Thyroid gland (tissue), 4 donors: Measurements from ENCODE around the gene RYR3. TPM values are rescaled to one million over a fixed set of nuclear protein-coding genes. Genes with fewer than 3 reads are reported as not detected.

ENCODE experiments used
- DNase-seq, 2 donors: peaks; one replicate each; pipeline ENCODE4 v3.0.0-alpha.2; 2019
- H3K27ac ChIP-seq, 3 donors: fragments of 200-600 bp; sonication (generic); 1 replicate in 2 of 3; 2 replicates in 1 of 3; pipeline ENCODE4 v1.5.1; 2016 to 2019; ENCODE audit warnings: mild to moderate bottlenecking in 1 of 3, moderate library complexity in 1 of 3
- H3K27me3 ChIP-seq: fragments of 200-600 bp; sonication (generic); one replicate; pipeline ENCODE4 v1.5.1; 2019
- H3K36me3 ChIP-seq, 2 donors: fragments of 200-600 bp; sonication (generic); one replicate each; pipeline ENCODE4 v1.5.1; 2016 to 2019
- H3K4me1 ChIP-seq, 2 donors: fragments of 200-600 bp; sonication (generic); one replicate each; pipeline ENCODE4 v1.5.1; 2017 to 2019
- H3K4me3 ChIP-seq, 3 donors: fragments of 200-600 bp; sonication (generic); replicated peaks in 1 of 3; 1 replicate in 2 of 3; 2 replicates in 1 of 3; pipeline ENCODE4 v1.5.1; 2016; ENCODE audit warnings: mild to moderate bottlenecking in 1 of 3
- H3K9me3 ChIP-seq: fragments of 200-600 bp; sonication (generic); one replicate; pipeline ENCODE4 v1.5.1; 2017
- POLR2A ChIP-seq, 2 donors: fragments of 450-650 bp; IDR thresholded peaks; one replicate each; pipeline ENCODE4 v1.6.1; 2017; ENCODE audit warnings: antibody characterized with exemption in 2 of 2, mild to moderate bottlenecking in 2 of 2, moderate library complexity in 1 of 2
- WGBS, 2 donors: methylation state at CpG; one replicate each; pipeline ENCODE4 v1.1.5; 2017; 5-methylcytosine and 5-hydroxymethylcytosine counted together
- intact Hi-C: fragments of 100-400 bp; cut with DNase I; formaldehyde crosslinking; loops from one replicate; pipeline ENCODE4 v1.15.1; 2023
- total RNA-seq, 4 donors: library from RNA; depleted of rRNA; stranded (reverse); fragments of >200 nt; gene quantifications; one replicate each; pipeline ENCODE4 v1.2.3, GENCODE V29; 2016
- TF ChIP-seq, protein P1 (sequence below), 6 experiments: fragments of 200-600 bp in 3 of 6; fragments of 450-650 bp in 3 of 6; sonication (generic) in 3 of 6; IDR thresholded peaks; one replicate each; pipeline ENCODE4 v1.5.1; 2016 to 2019; ENCODE audit warnings: antibody characterized with exemption in 6 of 6, mild to moderate bottlenecking in 2 of 6, inconsistent platforms in 1 of 6, moderate library complexity in 1 of 6

RYR3 gene
- total RNA-seq, 4 donors from 2014 or later: 0.27 to 4.2 (median 0.34) TPM

GRCh38 chr15:33438396-33438795, 127.6 kb downstream of the RYR3 start:
- WGBS, 2 donors: 95 to 96% methylated on average over 3 of the region's 3 CpGs
- H3K4me1 ChIP-seq: no peaks in the 10 kb centered on the region
- no peak overlapping the region for H3K4me3 ChIP-seq
- no peak for DNase-seq
- no peaks in the 10 kb centered on the region for H3K36me3 ChIP-seq
- no peaks in the 10 kb centered on the region for H3K27me3 ChIP-seq
- H3K9me3 ChIP-seq: no peaks in the 10 kb centered on the region
- TF ChIP-seq POLR2A (IDR thresholded peaks at IDR 0.05): no peak
- TF ChIP-seq, protein P1, sequence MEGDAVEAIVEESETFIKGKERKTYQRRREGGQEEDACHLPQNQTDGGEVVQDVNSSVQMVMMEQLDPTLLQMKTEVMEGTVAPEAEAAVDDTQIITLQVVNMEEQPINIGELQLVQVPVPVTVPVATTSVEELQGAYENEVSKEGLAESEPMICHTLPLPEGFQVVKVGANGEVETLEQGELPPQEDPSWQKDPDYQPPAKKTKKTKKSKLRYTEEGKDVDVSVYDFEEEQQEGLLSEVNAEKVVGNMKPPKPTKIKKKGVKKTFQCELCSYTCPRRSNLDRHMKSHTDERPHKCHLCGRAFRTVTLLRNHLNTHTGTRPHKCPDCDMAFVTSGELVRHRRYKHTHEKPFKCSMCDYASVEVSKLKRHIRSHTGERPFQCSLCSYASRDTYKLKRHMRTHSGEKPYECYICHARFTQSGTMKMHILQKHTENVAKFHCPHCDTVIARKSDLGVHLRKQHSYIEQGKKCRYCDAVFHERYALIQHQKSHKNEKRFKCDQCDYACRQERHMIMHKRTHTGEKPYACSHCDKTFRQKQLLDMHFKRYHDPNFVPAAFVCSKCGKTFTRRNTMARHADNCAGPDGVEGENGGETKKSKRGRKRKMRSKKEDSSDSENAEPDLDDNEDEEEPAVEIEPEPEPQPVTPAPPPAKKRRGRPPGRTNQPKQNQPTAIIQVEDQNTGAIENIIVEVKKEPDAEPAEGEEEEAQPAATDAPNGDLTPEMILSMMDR (IDR thresholded peaks at IDR 0.05): no peak
- no peak overlapping the region for H3K27ac ChIP-seq
- intact Hi-C loops: no loop called here

- intact Hi-C loops: no loop called here
- Histone ChIP-seq H3K4me3 (no peak overlapping the region), H3K9me3 (no peaks in the 10 kb centered on the region), H3K27me3 (no peaks in the 10 kb centered on the region), H3K4me1 (no peaks in the 10 kb centered on the region), H3K27ac (no peak overlapping the region), H3K36me3 (no peaks in the 10 kb centered on the region)
- TF ChIP-seq POLR2A (IDR thresholded peaks at IDR 0.05): no peak
- TF ChIP-seq, protein P1 (IDR thresholded peaks at IDR 0.05): no peak
- WGBS, 2 donors: 55 to 60% methylated on average over 4 of the region's 4 CpGs
- no peak for DNase-seq
These were observed 130.1 kb downstream of the RYR3 start for GRCh38 chr15:33440900-33441299.

DNA sequence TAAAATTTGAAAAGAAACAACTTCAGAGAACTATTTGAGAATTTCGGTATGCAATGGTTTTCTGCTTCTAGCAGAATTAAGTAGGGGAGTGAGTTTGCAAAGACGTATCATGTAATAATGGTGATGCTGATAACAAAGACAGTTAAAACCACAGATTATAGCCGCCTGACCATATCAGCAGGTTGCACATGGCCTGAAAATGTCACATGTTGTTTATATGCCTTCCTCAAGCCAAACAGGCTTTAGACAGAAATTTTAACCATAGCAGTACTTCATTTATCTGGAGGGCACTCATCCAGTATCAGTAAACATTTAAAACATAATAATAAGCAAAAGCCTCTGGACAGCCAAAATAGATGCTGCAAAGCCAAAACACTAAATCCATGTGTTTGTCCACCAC, 131.7 kb downstream of the RYR3 start:
- no peak overlapping the region for H3K4me3 ChIP-seq
- no peaks in the 10 kb centered on the region for H3K9me3 ChIP-seq
- no peak overlapping the region for H3K27ac ChIP-seq
- H3K27me3 ChIP-seq: no peaks in the 10 kb centered on the region
- no peaks in the 10 kb centered on the region for H3K4me1 ChIP-seq
- TF ChIP-seq, protein P1 (IDR thresholded peaks at IDR 0.05): no peak
- TF ChIP-seq POLR2A (IDR thresholded peaks at IDR 0.05): no peak
- intact Hi-C loops: no loop called here
- DNase-seq: no peak
- WGBS, 2 donors: 81 to 84% methylated on average over 3 of the region's 3 CpGs
- no peaks in the 10 kb centered on the region for H3K36me3 ChIP-seq

DNA sequence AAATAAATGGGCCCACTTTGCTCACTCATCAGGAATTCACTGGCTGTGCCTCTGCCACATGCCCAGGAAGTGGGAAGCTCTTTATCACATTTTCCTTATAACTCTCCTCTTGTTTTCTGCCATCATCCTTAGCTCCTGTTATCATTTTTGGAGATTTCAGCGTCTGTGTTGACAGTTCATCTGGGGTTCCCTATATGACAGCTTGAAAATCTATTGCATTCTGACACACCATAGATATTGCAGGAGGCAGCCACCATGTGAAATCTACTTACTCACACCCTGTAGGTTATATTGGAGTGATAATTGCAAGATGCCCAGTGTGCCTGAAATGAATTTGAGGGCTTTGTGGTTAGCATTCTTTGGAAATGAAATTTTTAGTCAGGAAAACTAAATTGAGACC, 132.9 kb downstream of the RYR3 start:
- 56 to 65% methylated on average over 1 of the region's 1 CpG for WGBS, 2 donors
- no peak for TF ChIP-seq POLR2A (IDR thresholded peaks at IDR 0.05)
- TF ChIP-seq, protein P1 (IDR thresholded peaks at IDR 0.05): no peak
- no peaks in the 10 kb centered on the region for H3K36me3 ChIP-seq

DNA sequence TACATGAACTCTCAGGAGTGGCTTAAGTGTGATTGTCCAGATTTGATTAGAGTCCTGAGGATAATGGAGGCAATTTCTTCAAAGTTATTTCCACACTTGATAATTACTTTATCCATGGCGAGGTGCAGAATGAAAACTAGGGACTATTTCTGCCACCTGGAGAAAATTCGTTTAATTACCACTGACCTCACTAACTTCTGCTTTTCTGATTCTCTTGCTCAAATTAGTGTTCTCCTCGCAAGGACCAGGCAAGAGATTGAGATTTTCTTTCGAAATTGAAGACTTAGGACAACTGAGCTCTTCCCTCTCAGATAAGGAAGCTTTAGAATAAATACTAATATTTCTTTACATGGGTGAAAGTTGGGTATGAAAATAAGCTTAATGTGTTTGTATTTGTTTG, 135.2 kb downstream of the RYR3 start:
- H3K9me3 ChIP-seq: no peaks in the 10 kb centered on the region
- no peak overlapping the region for H3K4me3 ChIP-seq
- H3K36me3 ChIP-seq: no peaks in the 10 kb centered on the region
- DNase-seq: no peak
- TF ChIP-seq, protein P1 (IDR thresholded peaks at IDR 0.05): no peak
- no peak for TF ChIP-seq POLR2A (IDR thresholded peaks at IDR 0.05)
- H3K27ac ChIP-seq: no peak overlapping the region
- intact Hi-C loops: no loop called here
- no peaks in the 10 kb centered on the region for H3K4me1 ChIP-seq
- no peaks in the 10 kb centered on the region for H3K27me3 ChIP-seq
- 89 to 90% methylated on average over 4 of the region's 4 CpGs for WGBS, 2 donors

More for the DNA sequence above, 132.9 kb downstream of the RYR3 start:
- Histone ChIP-seq H3K4me1 (no peaks in the 10 kb centered on the region), H3K9me3 (no peaks in the 10 kb centered on the region), H3K27me3 (no peaks in the 10 kb centered on the region), H3K27ac (no peak overlapping the region), H3K4me3 (no peak overlapping the region)
- no peak for DNase-seq
- intact Hi-C loops: no loop called here
